ENCODE data around the gene GRIK4.

The GRIK4 gene

GRCh38 chr11:120810251-120810650 is 298.7 kb downstream of the GRIK4 start:
- no peak for TF ChIP-seq POLR2AphosphoS5 (IDR thresholded peaks at IDR 0.05; ENCODE audit: low read depth, low read length)
- no peak for TF ChIP-seq TAF1 (IDR thresholded peaks at IDR 0.05; ENCODE audit: borderline replicate concordance, insufficient read depth, low read length)
- TF ChIP-seq REST (IDR thresholded peaks at IDR 0.05; ENCODE audit: insufficient read depth in 1 of 2, low read depth in 2 of 2, low read length in 2 of 2): no peak
- no peak for TF ChIP-seq SIN3A (IDR thresholded peaks at IDR 0.05; ENCODE audit: borderline replicate concordance, insufficient read depth, low read length)
- TF ChIP-seq FOXP2 (optimal IDR thresholded peaks at IDR 0.05; ENCODE audit: borderline replicate concordance, extremely low read depth, extremely low read length, insufficient read depth): no peak

GRCh38 chr11:120811199-120811598 is 299.7 kb downstream of the GRIK4 start:
- TF ChIP-seq REST (IDR thresholded peaks at IDR 0.05; ENCODE audit: insufficient read depth in 1 of 2, low read depth in 2 of 2, low read length in 2 of 2) (no peak), FOXP2 (optimal IDR thresholded peaks at IDR 0.05; ENCODE audit: borderline replicate concordance, extremely low read depth, extremely low read length, insufficient read depth) (no peak), SIN3A (IDR thresholded peaks at IDR 0.05; ENCODE audit: borderline replicate concordance, insufficient read depth, low read length) (no peak), TAF1 (IDR thresholded peaks at IDR 0.05; ENCODE audit: borderline replicate concordance, insufficient read depth, low read length) (no peak), POLR2AphosphoS5 (IDR thresholded peaks at IDR 0.05; ENCODE audit: low read depth, low read length) (no peak)

- TF ChIP-seq FOXP2 (optimal IDR thresholded peaks at IDR 0.05; ENCODE audit: borderline replicate concordance, extremely low read depth, extremely low read length, insufficient read depth) (no peak), TAF1 (IDR thresholded peaks at IDR 0.05; ENCODE audit: borderline replicate concordance, insufficient read depth, low read length) (no peak), POLR2AphosphoS5 (IDR thresholded peaks at IDR 0.05; ENCODE audit: low read depth, low read length) (no peak), REST (IDR thresholded peaks at IDR 0.05; ENCODE audit: insufficient read depth in 1 of 2, low read depth in 2 of 2, low read length in 2 of 2) (no peak), SIN3A (IDR thresholded peaks at IDR 0.05; ENCODE audit: borderline replicate concordance, insufficient read depth, low read length) (no peak)
These were observed 300.2 kb downstream of the GRIK4 start for GRCh38 chr11:120811731-120812130.

- no peak for TF ChIP-seq SIN3A (IDR thresholded peaks at IDR 0.05; ENCODE audit: borderline replicate concordance, insufficient read depth, low read length)
These were observed 303.2 kb downstream of the GRIK4 start for GRCh38 chr11:120814531-120815318.

- TF ChIP-seq POLR2AphosphoS5 (IDR thresholded peaks at IDR 0.05; ENCODE audit: low read depth, low read length) (no peak), FOXP2 (optimal IDR thresholded peaks at IDR 0.05; ENCODE audit: borderline replicate concordance, extremely low read depth, extremely low read length, insufficient read depth) (no peak), TAF1 (IDR thresholded peaks at IDR 0.05; ENCODE audit: borderline replicate concordance, insufficient read depth, low read length) (no peak), REST (IDR thresholded peaks at IDR 0.05; ENCODE audit: insufficient read depth in 1 of 2, low read depth in 2 of 2, low read length in 2 of 2) (no peak), SIN3A (IDR thresholded peaks at IDR 0.05; ENCODE audit: borderline replicate concordance, insufficient read depth, low read length) (no peak)
These were observed 304.0 kb downstream of the GRIK4 start for GRCh38 chr11:120815319-120816100.

All from PFSK-1 (cell line).